Activated CD4-positive, alpha-beta T cell treated with anti-CD3 and anti-CD28 coated beads, Interleukin-2, amount 50 U/mL, for 16 hours (primary cell): ENCODE measurements around the gene PITPNM3.
A peak's percentile ranks its signal among the peaks of the same experiment; 100 is the strongest.
"Not testable (repeated sequence)": the region's sequence is repeated elsewhere in the genome, so short reads cannot be mapped to it uniquely, and the experiment has no call there.

Experiments
- DNase-seq: peaks from one replicate; pipeline ENCODE4 v3.0.0-alpha.2; 2020

Gene PITPNM3

DNA sequence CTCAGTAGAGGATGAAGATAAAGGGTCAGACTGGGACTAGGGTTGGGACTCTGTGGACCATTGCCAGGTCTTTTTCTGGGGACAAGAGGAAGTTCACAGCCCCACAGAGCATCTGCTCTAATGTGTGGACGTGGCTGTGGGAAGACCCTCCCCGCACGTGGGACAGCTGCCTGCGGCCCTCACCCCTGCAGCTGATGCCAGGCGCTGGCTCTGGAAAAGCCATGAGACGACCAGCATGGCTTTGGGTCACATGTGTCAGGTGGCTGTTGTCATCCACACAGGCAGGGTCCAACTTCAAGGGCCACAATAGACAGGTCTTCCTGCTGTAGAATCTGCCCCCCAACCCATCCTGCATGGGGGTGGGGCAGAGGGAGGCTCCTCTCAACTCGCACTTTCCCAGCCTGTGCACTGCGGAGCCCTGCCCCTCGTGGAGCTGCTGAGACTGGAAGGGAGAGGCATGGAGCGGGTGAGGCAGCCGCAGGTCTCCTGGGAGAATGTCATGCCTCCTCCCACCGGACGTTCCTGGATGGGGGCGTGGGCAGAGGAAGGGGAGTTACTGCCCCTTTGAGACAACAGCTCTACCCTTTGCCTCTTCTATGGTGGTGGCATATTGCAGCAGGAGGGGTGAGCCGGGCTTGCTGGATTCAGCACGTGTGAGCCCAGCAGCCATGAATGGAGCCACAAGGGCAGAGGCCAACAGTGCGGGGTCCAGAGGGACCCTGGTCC lies 58.7 kb downstream of the PITPNM3 start:
- DNase-seq, result no peak

GRCh38 chr17:6496640-6497441 lies 59.5 kb downstream of the PITPNM3 start:
- DNase-seq, result no peak

DNA sequence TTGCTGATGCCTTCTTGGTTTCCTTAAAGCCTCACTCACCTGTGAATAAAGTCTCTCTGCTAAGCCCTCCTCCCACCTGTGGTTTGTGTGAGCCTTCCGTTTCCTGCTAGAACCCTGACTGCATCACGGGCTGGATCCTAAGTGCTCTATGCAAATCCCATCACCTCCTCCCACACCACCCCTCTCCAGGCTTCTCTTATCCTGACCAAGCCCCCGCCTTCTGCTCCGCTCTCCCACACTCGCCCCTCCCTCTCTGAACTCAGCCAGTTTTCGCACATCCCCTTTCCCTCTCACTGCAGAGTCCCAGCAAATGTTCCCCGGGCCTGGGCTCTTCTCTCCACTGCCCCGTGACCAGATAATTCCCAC lies 60.3 kb downstream of the PITPNM3 start:
- peak; percentile 3 for DNase-seq

- no peak for DNase-seq
Observed at GRCh38 chr17:6495450-6496115, 60.8 kb downstream of the PITPNM3 start.

GRCh38 chr17:6494239-6494941 lies 62.0 kb downstream of the PITPNM3 start:
- no peak for DNase-seq

DNA sequence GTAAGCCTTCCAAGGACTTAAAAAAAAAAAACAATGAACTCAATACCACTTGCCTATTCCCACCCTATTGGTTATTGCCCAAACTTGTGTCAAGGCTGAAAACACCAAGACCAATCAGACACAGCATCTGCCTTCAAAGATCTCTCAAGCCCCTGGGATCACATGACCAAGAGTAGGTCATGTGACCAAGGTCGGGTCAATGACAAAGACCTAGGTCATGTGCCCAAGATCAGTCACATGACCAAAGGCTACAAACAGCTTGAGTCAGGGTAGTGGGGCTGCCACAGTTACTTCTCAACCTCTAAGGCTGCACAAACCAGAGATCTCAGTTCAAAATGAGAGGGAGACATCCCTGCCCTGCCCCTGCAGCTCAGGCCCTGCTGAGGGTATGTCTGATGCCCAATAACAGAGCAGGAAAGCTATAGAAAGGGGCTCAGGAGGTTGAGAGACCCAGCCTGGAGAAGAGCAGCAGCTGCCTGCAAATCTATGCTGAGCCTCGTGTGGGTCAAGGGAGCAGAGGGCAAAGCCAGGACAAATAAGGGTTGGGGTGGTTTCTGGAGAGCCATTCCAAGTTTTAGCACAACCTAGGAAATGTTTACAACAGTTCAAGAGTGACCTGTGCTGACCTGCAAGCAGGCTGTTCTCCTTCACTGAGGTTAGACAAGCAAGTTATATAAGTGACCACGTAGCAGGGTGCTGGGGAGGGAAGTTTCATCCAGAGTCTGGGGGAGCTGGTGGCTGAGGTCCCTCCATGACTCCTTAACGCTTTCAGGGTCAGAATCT lies 63.3 kb downstream of the PITPNM3 start:
- no peak for DNase-seq

DNA sequence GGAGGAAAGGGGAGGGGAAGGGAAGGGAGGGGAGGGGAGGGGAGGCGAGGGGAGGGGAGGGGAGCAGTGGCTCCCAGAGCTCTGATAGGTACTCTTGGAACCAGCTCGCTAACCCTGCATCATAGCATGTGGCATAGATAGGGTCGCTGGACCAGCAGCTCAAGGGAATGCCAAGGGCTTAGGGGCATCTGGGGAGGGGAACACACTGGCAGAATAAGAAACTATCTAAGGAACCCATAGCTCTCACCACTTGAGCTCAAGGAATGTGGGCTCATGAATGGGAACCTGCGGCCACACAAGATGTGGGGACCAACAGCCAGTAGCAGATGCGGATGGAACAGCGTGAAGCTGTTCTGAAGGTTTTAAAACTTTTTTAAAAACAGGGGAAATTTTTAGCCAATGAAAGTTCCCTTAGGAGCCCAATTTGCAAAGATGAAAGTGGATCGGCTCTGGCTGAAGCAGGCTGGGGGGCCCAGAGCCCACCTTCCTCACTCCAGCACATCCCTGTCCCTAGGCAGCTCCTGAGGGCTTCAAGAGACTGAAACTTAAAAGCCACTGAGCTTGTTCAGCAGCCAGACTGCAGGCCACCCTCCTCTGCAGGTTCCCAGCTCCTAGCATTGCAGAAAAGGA lies 65.2 kb downstream of the PITPNM3 start:
- DNase-seq, result no peak

DNA sequence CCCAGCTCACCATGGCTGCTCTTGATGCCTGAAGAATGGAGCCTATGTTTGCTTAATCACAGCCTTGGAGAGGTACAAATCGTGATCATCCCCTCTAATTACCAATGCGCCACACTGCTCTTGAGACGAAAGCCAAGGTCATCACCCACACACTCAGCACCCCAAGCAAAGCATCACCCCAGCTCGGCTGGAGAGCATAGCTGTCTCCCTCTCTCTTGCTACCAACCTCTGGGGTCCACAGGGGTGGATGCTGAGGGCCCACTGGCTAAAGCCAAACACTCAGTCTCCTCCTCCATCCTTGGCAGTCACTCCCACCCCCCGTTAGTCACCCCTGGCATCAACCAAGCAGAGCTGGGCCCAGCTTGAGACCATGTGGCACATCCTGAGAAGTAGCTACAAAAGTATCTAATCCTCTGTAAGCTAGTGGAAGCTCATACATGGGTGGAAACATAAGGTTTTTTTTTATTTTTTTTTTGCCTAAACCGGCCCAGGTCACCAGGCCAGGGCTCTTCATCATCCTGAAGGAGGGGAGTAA lies 67.3 kb downstream of the PITPNM3 start:
- DNase-seq, result no peak

DNA sequence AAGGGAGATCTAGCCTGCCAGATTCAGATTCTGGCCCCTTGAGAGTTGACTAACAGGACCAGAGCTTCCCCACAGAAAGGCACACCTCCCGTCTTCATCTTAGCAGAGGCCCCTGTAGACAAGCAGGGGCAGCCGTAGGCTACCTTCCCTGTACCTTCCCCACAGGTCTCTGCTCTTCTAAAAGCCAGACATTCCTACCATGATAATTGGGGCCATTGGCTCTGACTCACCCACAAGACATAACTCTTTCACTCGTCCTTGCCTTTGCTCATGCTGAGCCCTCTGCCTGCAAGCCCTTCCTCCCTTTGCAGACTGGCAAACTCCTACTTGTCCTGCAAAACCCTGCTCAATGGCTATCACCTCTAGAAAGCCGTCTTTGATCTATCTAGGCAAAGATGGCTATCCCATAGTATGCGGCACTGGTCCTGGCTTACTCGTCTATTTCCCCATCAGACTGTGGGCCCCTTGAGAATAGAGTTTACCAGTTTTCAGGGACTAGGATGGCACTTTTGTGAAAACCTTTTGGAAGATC lies 68.3 kb downstream of the PITPNM3 start:
- no peak for DNase-seq

- DNase-seq, result no peak
Observed at GRCh38 chr17:6487251-6488007, 68.9 kb downstream of the PITPNM3 start.

DNA sequence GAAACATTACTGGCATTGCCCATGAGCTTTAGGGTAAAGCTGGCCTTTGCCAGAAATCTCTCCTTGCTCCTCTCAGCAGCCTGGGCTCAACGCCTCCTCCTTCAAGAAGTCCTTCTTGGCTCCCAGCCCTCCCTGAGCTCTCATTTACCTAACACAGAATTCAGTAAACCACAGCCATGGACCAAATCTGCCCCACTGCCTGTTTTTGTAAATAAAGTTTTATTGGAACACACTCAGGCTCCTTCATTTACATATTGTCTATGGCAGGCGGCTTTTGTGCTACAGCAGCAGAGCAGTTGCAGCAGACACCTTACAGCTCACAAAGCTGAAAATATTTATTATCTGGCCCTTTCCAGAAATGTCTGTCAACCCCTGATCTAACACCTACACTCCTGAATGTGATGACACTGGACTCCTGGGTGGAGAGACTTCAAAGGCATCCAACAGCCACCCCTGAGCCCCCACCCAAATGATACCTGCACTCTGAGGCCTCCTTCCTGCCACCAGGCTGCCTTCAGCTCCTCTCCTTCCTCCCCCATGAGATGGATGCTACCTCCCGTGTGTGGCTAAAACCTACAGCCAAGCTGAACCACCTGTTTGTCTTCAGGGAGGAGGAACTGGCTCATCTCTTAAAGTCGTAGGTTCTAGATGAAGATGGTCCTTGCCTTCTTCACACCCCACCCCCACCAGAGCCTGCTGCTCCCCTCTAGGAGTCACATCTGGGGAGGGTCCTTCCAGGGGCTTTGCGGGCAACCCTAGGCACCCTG lies 70.5 kb downstream of the PITPNM3 start:
- no peak for DNase-seq

- DNase-seq, result no peak
Observed at GRCh38 chr17:6483507-6483906, 72.8 kb downstream of the PITPNM3 start.

GRCh38 chr17:6482796-6483195 lies 73.6 kb downstream of the PITPNM3 start:
- DNase-seq, result not testable (repeated sequence)

- no peak for DNase-seq
Observed at GRCh38 chr17:6482105-6482455, 74.3 kb downstream of the PITPNM3 start.

DNA sequence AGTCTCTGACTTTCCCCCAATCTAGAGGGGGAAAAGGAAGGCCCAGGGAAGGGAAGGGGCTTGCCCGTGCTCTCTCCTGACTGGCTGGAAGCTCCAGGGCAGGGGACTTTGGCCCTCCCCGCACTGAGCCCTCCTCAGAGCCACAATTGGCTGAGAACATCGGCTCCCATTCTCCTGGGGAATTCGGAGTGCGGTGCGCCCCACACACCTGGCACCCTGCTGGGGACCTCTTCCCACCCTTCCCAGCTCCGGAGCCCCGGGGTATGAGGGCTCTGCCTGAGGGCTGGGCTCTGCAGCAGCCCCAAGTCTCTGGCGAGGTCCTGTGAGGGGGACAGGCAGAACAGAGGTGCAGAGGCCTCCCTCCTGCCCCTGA lies 76.1 kb downstream of the PITPNM3 start:
- no peak for DNase-seq

DNA sequence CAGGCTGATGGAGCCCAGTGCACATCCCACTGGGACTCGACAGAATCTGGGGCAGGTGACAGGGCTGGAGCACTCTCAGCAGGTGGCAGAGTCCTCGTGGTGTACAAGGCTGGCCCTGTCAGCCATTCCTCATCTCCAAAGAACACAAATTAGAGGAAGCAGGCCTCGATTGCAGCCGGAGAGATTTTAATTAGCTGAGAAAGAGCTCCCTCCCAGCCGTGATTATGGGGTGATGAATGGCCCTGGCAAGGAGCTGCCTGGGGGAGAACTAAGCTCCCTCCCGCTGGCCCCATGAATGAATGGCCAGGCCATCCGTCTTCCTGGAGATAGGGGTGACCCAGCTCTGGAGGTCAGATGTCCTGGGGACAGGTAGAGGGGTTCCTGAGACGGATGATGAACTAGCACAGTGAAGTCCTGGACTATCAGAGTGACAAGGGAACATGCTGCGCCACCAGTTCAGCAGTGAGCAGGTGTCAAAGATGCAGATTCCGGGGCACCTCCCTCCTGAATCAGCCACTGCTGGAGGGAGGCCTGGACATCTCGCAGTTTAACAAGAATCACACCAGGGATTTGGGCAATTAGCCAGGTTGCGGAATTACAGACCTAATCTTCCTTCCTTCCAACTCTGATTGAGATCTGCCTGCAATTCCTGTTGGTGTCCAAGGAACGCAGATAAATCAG lies 76.6 kb downstream of the PITPNM3 start:
- no peak for DNase-seq

DNA sequence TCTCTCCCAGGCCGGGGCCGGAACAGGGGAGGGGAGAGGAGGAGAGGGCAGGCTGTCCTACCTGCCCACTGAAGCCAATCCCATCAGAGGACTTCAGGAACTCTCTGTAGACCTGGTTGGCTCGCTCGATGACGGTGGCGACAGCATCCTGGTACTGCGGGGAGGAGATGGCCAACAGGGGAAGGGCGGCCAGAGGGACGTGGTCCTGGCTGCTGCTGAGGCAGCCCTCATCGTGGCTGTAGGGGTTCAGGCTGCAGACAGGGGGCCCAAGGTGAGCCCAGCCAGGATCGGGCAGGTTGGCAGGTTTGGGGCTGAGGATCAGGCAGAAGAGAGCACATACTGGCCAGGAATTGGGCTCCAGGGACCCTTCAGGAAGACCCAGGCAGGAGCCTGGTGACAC lies 77.9 kb downstream of the PITPNM3 start:
- no peak for DNase-seq

DNA sequence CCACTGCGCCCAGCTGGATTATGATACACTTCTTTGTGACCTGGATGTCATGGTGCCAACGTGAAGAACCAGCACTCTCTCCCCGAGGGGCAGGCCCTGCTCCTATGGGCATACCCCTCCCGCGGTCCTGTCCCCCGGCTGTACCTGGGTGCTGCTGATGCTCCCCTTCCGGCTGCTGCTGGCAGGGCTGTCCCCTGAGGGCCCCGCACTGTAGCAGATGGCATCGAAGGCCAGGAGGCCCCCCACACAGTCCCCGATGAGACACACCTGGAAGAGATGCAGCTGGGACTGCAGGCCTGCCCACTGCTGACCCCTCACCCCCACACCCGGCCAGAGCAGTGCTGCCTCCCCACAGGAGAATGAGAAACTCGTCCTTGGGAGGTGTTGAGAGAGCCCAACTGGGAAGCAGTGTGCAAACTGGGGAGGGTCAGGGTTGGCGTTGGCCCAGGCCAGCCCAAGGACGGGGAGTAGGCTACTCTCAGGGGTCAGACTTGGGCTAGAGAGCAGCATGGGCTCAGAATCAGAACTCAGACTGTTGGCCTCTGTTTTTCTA lies 78.4 kb downstream of the PITPNM3 start:
- no peak for DNase-seq

- no peak for DNase-seq
Observed at GRCh38 chr17:6476810-6477179, 79.6 kb downstream of the PITPNM3 start.
